ENCODE data around the gene PPIP5K2.
A peak's percentile ranks its signal among the peaks of the same experiment; 100 is the strongest.
"Not testable (repeated sequence)": the region's sequence is repeated elsewhere in the genome, so short reads cannot be mapped to it uniquely, and the experiment has no call there.

PPIP5K2 gene

GRCh38 chr5:103126557-103126956 lies 6.5 kb downstream of the PPIP5K2 start:
- DNase-seq = no peak

- no peak for DNase-seq
These were observed 7.3 kb downstream of the PPIP5K2 start for GRCh38 chr5:103127292-103127817.

GRCh38 chr5:103128202-103128601 lies 8.1 kb downstream of the PPIP5K2 start:
- no peak for DNase-seq

- DNase-seq = no peak
These were observed 12.6 kb downstream of the PPIP5K2 start for GRCh38 chr5:103132684-103133083.

DNA sequence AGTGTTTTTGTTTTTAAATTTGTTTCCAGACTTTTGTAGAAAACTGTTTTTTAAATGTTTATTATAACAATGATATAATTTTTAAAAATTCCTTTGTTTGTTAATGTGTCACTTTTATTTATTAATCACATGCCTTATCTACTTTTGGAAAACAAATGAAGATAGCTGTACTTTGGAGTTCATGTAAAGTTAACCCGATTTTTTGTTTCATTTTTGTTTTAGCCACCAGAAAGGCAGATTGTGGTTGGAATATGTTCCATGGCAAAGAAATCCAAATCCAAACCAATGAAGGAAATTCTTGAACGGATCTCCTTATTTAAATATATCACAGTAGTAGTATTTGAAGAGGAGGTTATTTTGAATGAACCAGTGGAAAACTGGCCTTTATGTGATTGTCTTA lies 13.1 kb downstream of the PPIP5K2 start:
- DNase-seq = no peak

- DNase-seq = no peak
These were observed 15.4 kb downstream of the PPIP5K2 start for GRCh38 chr5:103135461-103135860.

DNA sequence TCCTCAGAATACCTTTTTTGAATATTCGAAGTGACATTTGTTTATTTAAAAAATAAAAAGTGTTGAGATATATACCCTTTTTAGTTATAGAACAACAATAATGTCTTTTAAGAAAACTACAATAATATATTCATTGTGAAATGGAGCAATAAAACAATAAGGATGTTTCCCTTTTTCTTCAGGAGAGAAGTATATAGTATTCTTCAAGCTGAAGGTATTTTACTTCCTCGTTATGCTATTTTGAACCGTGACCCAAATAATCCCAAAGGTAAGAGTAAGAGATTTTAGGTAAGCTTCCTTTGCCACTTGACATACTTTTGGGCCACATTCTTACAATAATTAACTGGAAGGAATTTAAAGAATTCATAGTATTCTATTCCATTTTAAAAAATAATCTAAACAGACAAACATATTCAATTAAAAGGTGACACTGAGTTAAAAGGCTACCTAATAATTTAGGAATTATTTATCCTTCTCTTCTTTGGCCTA lies 18.1 kb downstream of the PPIP5K2 start:
- no peak for DNase-seq

DNA sequence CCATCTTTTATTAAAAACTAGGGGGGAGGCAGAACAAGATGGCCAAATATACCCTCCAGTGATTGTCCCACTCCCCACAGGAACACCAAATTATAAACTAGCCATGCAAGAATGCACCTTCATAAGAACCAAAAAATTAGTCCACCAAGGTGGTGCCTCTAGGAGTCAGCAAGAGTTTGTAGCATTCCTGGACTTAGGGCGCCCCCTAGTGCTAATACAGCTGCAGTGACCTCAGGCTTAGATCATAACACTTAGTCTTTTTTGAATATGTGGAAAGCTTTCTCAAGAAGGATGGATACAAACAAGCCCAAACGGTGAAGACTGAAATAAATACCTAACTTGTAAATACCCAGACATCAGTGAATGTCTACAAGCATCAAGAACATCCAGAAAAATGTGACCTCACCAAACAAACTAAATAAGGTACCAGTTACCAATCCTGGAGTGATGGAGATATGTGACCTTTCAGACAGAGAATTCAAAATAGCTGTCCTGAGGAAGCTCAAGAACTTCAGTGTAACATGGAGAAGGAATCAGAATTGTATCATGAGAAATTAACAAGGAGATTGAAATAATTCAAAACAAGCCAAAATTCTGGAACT lies 19.3 kb downstream of the PPIP5K2 start:
- DNase-seq = peak; percentile 85

GRCh38 chr5:103142132-103142531 lies 22.0 kb downstream of the PPIP5K2 start:
- not testable (repeated sequence) for DNase-seq

DNA sequence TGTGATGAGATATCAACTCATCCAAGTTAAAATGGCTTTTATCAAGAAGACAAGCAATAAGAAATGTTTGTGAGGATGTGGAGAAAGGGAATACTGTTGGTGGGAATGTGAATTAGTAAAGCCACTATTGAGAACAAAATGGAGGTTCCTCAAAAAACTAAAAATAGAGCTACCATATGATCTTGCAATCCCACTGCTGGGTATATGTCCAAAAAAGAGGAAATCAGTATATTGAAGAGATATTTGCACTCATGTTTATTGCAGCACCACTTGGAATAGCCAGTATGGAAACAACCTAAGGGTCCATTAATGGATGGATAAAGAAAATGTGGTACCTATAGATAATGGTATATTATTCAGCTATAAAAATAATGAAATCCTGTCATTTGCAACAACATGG lies 25.1 kb downstream of the PPIP5K2 start:
- DNase-seq = no peak

DNA sequence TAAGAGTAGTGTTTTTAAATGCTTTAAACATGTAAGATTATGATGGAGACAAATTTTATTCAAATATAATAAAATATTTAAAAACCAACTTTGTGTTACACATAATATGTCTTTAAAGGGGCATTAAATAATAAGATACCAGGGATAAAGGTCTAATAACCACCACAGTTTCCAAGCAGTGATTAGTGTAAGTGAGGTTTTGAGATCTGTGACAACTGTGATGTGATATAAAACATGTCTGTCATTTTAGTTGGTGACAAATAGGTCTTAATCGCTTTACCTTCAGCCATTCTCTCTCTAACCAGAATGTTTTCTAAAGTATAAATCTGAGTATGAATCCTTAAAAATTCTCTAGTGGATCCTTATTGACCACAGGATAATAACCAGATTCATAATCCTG lies 28.1 kb downstream of the PPIP5K2 start:
- no peak for DNase-seq

DNA sequence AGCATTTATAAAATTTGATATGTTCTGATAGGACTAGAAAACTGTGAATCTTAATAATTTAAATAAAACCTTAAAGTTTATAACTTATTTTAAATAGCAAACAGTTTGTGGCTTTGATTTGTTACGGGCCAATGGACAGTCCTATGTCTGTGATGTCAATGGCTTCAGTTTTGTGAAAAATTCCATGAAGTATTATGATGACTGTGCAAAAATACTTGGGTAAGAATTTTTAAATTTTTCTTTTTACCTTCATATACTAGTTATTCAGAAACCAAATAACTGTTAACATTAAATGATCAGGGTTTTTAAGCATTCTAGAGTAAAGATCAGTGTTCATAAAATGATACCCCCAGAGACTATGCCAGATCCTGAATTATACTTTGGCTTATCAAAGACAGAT lies 31.1 kb downstream of the PPIP5K2 start:
- no peak for DNase-seq

- no peak for DNase-seq
These were observed 46.6 kb downstream of the PPIP5K2 start for GRCh38 chr5:103166706-103167105.

GRCh38 chr5:103174147-103174546 lies 54.0 kb downstream of the PPIP5K2 start:
- no peak for DNase-seq

DNA sequence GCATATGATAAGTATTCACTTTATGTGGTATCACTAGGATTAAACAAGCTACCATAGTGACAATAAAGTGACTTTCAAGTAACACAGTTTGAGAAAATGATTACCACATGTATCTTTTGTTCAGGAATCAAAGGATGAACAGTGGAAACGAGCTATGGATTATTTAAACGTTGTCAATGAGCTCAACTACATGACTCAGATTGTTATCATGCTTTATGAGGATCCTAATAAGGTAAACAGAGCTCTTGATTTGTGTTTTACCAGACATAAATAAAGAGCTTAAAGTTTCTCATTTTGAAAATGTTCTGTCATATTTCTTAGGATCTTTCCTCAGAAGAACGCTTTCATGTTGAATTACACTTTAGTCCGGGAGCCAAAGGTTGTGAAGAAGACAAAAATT lies 57.4 kb downstream of the PPIP5K2 start:
- DNase-seq = no peak

DNA sequence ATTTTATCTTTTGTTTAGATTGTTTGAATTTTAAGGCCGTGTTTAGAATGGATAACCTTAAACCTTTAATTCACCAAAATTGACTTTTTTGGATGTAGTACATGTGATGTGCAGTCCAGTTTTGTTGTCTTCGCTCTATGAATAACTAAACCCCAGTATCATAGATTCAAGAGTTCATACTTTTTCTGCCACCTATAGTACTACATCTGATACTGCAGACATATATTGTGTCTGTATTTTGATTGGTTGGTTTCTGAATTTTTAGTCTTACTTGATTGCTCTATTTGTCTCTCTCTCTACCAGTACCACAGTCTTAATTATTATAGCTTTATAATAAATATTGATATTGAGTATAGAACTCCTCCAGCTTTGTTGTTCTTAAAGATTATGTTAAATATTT lies 58.1 kb downstream of the PPIP5K2 start:
- DNase-seq = no peak

DNA sequence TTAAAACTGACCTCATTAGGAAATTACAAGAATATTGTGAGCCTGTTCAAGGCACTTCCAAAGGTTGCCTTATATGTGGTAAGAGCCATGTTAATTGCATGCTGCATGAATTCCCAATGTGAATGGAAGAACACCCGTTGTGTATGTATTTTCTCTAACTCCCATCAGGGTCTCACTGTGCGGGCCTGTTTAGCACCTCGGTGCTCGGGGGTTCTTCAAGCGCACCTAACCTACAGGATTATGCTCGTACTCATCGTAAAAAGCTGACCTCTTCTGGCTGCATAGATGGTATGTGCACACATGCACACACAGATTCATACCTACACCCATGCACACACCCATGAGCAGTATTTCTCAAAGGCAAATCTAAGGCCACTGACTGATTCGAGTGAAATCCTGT lies 66.1 kb downstream of the PPIP5K2 start:
- DNase-seq = no peak

DNA sequence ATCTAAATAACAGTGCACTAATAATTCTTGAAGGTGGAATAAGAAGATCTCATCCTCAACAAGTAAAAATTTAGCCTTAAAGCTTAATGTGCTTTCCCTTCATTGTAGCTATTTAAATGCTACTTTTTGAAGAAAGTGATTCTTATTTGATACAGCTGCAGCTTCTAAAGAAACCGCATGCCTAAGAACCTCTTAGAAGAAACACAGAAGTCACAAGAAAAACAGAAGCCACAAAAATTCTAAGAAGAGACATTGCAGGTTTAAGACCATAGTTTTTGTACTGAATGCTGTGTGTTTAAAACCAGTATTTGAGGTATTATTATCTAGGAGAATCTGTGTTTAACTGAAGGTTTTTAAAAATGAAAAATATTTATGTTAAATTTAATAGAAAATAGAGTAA lies 68.3 kb downstream of the PPIP5K2 start:
- DNase-seq = no peak

GRCh38 chr5:103203226-103203625 lies 83.1 kb downstream of the PPIP5K2 start:
- DNase-seq = no peak

DNA sequence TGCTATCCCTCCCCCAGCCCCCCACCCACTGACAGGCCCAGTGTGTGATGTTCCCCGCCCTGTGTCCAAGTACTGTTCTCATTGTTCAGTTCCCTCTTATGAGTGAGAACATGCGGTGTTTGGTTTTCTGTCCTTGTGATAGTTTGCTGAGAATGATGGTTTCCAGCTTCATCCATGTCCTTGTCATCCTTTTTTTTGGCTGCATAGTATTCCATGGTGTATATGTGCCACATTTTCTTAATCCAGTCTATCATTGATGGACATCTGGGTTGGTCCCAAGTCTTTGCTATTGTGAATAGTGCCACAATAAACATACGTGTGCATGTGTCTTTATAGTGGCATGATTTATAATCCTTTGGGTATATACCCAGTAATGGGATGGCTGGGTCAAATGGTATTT lies 84.9 kb downstream of the PPIP5K2 start:
- not testable (repeated sequence) for DNase-seq

DNA sequence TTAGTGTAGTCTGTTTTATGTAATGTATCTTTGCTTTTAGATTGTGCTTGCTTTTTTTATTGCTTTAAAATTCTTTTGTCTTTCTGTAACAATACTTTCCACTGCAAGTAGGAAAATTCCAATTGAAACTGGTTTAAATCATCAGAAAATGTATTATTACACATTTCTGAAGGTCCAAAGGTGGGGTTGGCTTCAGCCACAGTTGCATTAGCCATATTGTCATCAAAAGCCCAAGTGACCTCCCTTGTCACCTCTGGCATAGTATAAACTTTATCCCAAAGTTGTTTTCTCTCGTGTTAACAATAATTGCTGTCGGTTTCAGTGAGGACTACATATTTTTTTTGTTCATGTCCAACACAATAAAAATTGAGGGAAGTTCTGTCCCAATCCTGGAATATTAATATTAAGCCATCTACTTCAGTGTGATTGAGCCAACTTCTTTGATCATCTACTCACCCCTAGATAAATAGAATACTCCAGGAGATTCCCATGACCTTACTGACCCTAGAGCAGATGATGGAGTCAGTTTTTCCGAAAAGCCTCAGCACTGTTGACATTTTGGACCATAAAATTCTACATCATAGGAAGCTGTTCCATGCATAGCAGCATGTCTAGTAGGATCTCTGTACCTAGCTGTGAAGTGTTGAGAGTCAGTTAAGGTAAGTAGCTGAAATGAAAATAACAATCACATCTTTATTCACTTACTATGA lies 86.0 kb downstream of the PPIP5K2 start:
- DNase-seq = no peak

DNA sequence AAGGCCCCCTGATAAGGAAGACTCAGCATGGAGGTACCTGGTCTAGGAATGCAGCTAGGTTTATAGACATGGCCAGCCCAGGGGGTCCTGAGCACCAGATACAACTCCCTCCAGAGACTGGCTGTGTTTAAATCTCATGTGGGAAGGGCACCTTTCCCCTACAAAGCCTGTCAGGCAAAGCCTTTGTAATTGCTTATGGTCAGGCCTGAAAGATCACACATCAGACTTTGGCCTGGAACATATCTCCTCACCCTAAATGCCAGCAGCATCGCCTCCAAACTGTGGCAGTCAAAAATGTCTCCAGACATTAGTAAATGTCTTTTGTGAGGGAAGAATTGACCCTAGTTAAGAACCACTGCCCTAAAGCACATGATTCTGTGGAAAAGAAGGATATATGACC lies 86.9 kb downstream of the PPIP5K2 start:
- no peak for DNase-seq

DNA sequence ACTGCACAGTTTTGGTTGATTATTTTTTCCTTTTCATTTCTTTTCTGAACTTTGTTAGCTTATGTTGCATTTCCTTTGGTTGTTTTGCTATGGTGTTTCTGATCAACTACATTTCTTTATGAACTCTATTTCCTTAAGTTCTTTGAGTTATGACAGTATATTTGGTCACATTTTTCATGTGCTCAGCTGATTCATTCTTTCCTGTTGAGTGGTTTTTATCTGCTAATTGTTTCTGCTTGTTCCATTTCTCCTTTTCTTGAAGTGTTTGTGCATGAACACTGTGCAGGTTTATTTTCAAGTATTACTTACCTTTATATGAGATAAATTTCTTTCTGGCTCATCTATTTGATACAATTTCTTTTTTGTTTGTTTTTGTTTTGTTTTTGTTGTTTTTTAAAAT lies 87.6 kb downstream of the PPIP5K2 start:
- DNase-seq = no peak

DNA sequence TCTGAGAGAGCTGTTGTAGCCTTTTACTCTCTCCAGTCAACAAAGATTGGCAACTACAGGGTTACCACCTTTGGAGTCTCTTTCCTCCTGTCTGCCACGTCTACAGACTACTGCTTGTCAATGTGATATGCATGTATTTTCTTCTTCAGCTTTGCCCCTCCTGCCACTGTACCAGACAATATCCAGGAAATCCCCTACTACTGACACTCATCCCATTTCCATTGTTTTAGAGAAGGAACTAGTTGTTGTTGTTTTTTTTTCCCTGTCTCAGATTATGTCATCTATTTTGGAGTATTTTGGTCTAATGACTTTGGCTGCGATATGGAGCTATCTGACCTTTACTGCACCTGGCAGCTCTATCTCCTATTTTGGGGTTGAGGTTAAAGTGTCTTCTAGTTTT lies 88.4 kb downstream of the PPIP5K2 start:
- no peak for DNase-seq

- no peak for DNase-seq
These were observed 89.0 kb downstream of the PPIP5K2 start for GRCh38 chr5:103209065-103209464.
